Panc1 (cell line): ENCODE data around the gene CLDN1.

Experiments used
- CTCF ChIP-seq: fragments of 450-650 bp; IDR thresholded peaks from 2 replicates; pipeline ENCODE4 v1.5.1; 2017; ENCODE audit warnings: mild to moderate bottlenecking
- POLR2AphosphoS5 ChIP-seq: IDR thresholded peaks from 2 replicates; pipeline ENCODE4 v1.6.1; 2012; ENCODE audit warnings: mild to moderate bottlenecking, low read depth, low read length, moderate library complexity

DNA sequence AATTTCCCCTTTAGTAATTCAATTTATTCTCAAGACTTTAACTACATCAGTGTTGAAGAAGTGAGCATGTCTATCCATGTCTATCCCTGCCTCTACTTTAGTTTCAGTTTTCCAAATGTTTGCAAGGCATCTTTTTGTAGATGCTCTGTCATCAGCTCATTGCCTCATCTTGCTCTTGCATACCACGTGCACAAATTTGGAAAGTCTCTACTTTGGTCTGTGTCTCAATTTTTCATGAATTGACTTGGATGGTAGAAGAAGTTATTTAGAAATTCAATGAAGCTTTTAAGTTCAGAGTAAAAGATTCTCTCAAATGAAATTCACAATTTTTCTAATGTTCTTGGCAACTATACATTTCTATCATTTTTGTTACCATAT, 55.3 kb downstream of the CLDN1 start:
- no peak for TF ChIP-seq CTCF
- no peak for TF ChIP-seq POLR2AphosphoS5
